H1 (cell line): Measurements from ENCODE around the gene POLR1G. TPM values are rescaled to one million over a fixed set of nuclear protein-coding genes. Genes with fewer than 3 reads are reported as not detected.

Experiments used
- CTCF ChIA-PET: fragments of 300-600 bp; sonication (Branson Sonifier 250); formaldehyde crosslinking; loops from one replicate; lab custom pipeline; 2021; ENCODE audit not compliant: partially characterized antibody; lab: Charles Lee
- POLR2A ChIA-PET: fragments of 300-600 bp; sonication (Branson Sonifier 250); formaldehyde crosslinking; loops from one replicate; lab custom pipeline; 2021; ENCODE audit warnings: inconsistent platforms; ENCODE audit not compliant: partially characterized antibody; lab: Charles Lee
- DNase-seq, 2 experiments: peaks; one replicate each; pipeline versions ENCODE4 v3.0.0 to v3.0.0-alpha.2; 2010 to 2022; ENCODE audit warnings: low spot score in 2 of 2, low read depth in 1 of 2, mixed read lengths in 1 of 2
- FAIRE-seq: peaks from 2 replicates; lab custom pipeline; 2011; peaks lifted over from hg19 to GRCh38; lab: Jason Lieb, UNC
- H2AFZ ChIP-seq: 2 replicates; pipeline ENCODE4 v1.8.1; 2012; ENCODE audit warnings: low read length, inconsistent platforms
- H2AK5ac ChIP-seq: 2 replicates; pipeline ENCODE4 v1.6.1; 2013; ENCODE audit warnings: low read depth, low read length
- H2BK120ac ChIP-seq: replicated peaks from 2 replicates; pipeline ENCODE3; 2013; ENCODE audit warnings: low read depth, low read length, inconsistent platforms
- H2BK12ac ChIP-seq: 2 replicates; pipeline ENCODE4 v1.6.1; 2013; ENCODE audit warnings: low read depth, low read length
- H2BK15ac ChIP-seq: 2 replicates; pipeline ENCODE4 v1.6.1; 2013; ENCODE audit warnings: low read length
- H2BK20ac ChIP-seq: 2 replicates; pipeline ENCODE4 v1.6.1; 2013; ENCODE audit warnings: low read length
- H2BK5ac ChIP-seq: 2 replicates; pipeline ENCODE4 v1.6.1; 2013; ENCODE audit warnings: low read depth, low read length
- H3K14ac ChIP-seq: 2 replicates; pipeline ENCODE4 v1.6.1; 2013; ENCODE audit warnings: inconsistent platforms; ENCODE audit not compliant: insufficient read length
- H3K18ac ChIP-seq: 2 replicates; pipeline ENCODE4 v1.6.1; 2013; ENCODE audit warnings: low read length; ENCODE audit errors: extremely low read depth
- H3K23ac ChIP-seq: 2 replicates; pipeline ENCODE4 v1.6.1; 2013; ENCODE audit warnings: inconsistent platforms; ENCODE audit not compliant: insufficient read length
- H3K23me2 ChIP-seq: 2 replicates; pipeline ENCODE4 v1.6.1; 2013; ENCODE audit warnings: low read depth, low read length
- H3K27ac ChIP-seq: 2 replicates; pipeline ENCODE4 v1.6.1; 2011; ENCODE audit warnings: low read depth, low read length, inconsistent platforms
- H3K27me3 ChIP-seq, 4 experiments: replicated peaks in 1 of 4; 1 replicate in 1 of 4; 2 replicates in 3 of 4; pipeline versions ENCODE4 v1.6.1 to v1.8.1; 2011 to 2013; ENCODE audit warnings: low read length in 3 of 4, mild to moderate bottlenecking in 3 of 4, inconsistent platforms in 2 of 4, mixed read lengths in 2 of 4, moderate library complexity in 1 of 4; ENCODE audit not compliant: control insufficient read depth in 3 of 4, insufficient read depth in 3 of 4; ENCODE audit errors: extremely low read depth in 1 of 4
- H3K36me3 ChIP-seq, 4 experiments: 2 replicates each; pipeline versions ENCODE4 v1.6.1 to v1.8.1; 2011 to 2013; ENCODE audit warnings: mild to moderate bottlenecking in 4 of 4, low read length in 3 of 4, moderate library complexity in 2 of 4, control low read depth in 1 of 4, inconsistent platforms in 1 of 4; ENCODE audit not compliant: insufficient read depth in 4 of 4, control insufficient read depth in 2 of 4
- H3K4ac ChIP-seq: replicated peaks from 2 replicates; pipeline ENCODE3; 2013; ENCODE audit warnings: low read length, low read depth, mixed read lengths, inconsistent platforms; ENCODE audit not compliant: insufficient read length
- H3K4me1 ChIP-seq, 4 experiments: replicated peaks in 1 of 4; 1 replicate in 1 of 4; 2 replicates in 3 of 4; pipeline versions ENCODE4 v1.6.1 to v1.8.1; 2011 to 2013; ENCODE audit warnings: low read length in 3 of 4, inconsistent platforms in 2 of 4, mixed read lengths in 1 of 4; ENCODE audit not compliant: insufficient read depth in 4 of 4, control insufficient read depth in 3 of 4
- H3K4me2 ChIP-seq, 2 experiments: 2 replicates each; pipeline versions ENCODE4 v1.6.1 to v1.8.1; 2011 to 2013; ENCODE audit warnings: low read depth in 2 of 2, low read length in 2 of 2, control low read depth in 1 of 2, inconsistent platforms in 1 of 2, mild to moderate bottlenecking in 1 of 2; ENCODE audit not compliant: insufficient read depth in 1 of 2
- H3K4me3 ChIP-seq, 4 experiments: fragments of 200-600, 300-600 bp in 1 of 4; sonication (generic), shearing (Covaris generic), sonication (Bioruptor Twin) in 1 of 4; 2 replicates each; pipeline versions ENCODE4 v1.5.1 to v1.8.1; 2011 to 2016; ENCODE audit warnings: low read length in 4 of 4, low read depth in 3 of 4, control low read depth in 2 of 4, inconsistent platforms in 2 of 4, mild to moderate bottlenecking in 2 of 4, mixed read lengths in 1 of 4, moderate library complexity in 1 of 4; ENCODE audit not compliant: insufficient read depth in 2 of 4; ENCODE audit errors: extremely low read depth in 1 of 4
- H3K56ac ChIP-seq: replicated peaks from 2 replicates; pipeline ENCODE3; 2013; ENCODE audit warnings: low read depth, mild to moderate bottlenecking, mixed read lengths, low read length, inconsistent platforms; ENCODE audit not compliant: insufficient read length
- H3K79me1 ChIP-seq: 2 replicates; pipeline ENCODE4 v1.6.1; 2013; ENCODE audit warnings: low read depth, low read length, control low read depth
- H3K79me2 ChIP-seq, 2 experiments: 2 replicates each; pipeline versions ENCODE4 v1.6.1 to v1.8.1; 2012 to 2013; ENCODE audit warnings: low read length in 2 of 2, mild to moderate bottlenecking in 2 of 2, inconsistent platforms in 1 of 2; ENCODE audit not compliant: insufficient read depth in 2 of 2, control insufficient read depth in 1 of 2
- H3K9ac ChIP-seq, 4 experiments: replicated peaks in 1 of 4; 1 replicate in 1 of 4; 2 replicates in 3 of 4; pipeline versions ENCODE4 v1.6.1 to v1.8.1; 2011 to 2013; ENCODE audit warnings: low read depth in 3 of 4, low read length in 3 of 4, control low read depth in 2 of 4, mild to moderate bottlenecking in 2 of 4, moderate library complexity in 2 of 4, inconsistent platforms in 1 of 4; ENCODE audit errors: extremely low read depth in 1 of 4
- H3K9me3 ChIP-seq, 2 experiments: 2 replicates each; pipeline versions ENCODE4 v1.6.1 to v1.8.1; 2012 to 2013; ENCODE audit warnings: mild to moderate bottlenecking in 2 of 2, moderate library complexity in 2 of 2, control low read depth in 1 of 2, inconsistent platforms in 1 of 2, low read depth in 1 of 2, low read length in 1 of 2, mixed read lengths in 1 of 2; ENCODE audit not compliant: insufficient read depth in 2 of 2
- H4K20me1 ChIP-seq, 2 experiments: replicated peaks in 1 of 2; 2 replicates each; pipeline versions ENCODE3 to v1.8.1; 2011 to 2013; ENCODE audit warnings: inconsistent platforms in 2 of 2, low read length in 2 of 2, mild to moderate bottlenecking in 1 of 2; ENCODE audit not compliant: insufficient read depth in 2 of 2, control insufficient read depth in 1 of 2
- H4K5ac ChIP-seq: 2 replicates; pipeline ENCODE4 v1.6.1; 2013; ENCODE audit warnings: low read length, low read depth, mixed read lengths, inconsistent platforms; ENCODE audit not compliant: insufficient read length
- H4K8ac ChIP-seq: 2 replicates; pipeline ENCODE4 v1.8.0; 2013; ENCODE audit warnings: mild to moderate bottlenecking, moderate library complexity, low read length, inconsistent platforms; ENCODE audit not compliant: insufficient read depth; ENCODE audit errors: extremely low read depth
- H4K91ac ChIP-seq: replicated peaks from 2 replicates; pipeline ENCODE3; 2013; ENCODE audit warnings: low read length, mixed read lengths, inconsistent platforms; ENCODE audit not compliant: insufficient read length
- ASH2L ChIP-seq: fragments of 200-600, 300-600 bp; sonication (generic); IDR thresholded peaks from one replicate; pipeline ENCODE4 v1.7.1; 2017; ENCODE audit warnings: low read length
- CREB1 ChIP-seq: IDR thresholded peaks from 2 replicates; pipeline ENCODE4 v1.6.1; 2012; ENCODE audit warnings: inconsistent platforms
- FOSL1 ChIP-seq: IDR thresholded peaks from 2 replicates; pipeline ENCODE4 v1.6.1; 2011; ENCODE audit warnings: mild to moderate bottlenecking, low read depth, low read length, moderate library complexity; ENCODE audit not compliant: insufficient read depth
- GTF2F1 ChIP-seq: IDR thresholded peaks from 2 replicates; pipeline ENCODE4 v1.6.1; 2012; ENCODE audit warnings: low read depth, low read length, improper control_type of control experiment, borderline replicate concordance
- KDM4A ChIP-seq: IDR thresholded peaks from one replicate; pipeline ENCODE4 v1.7.1; 2012; ENCODE audit warnings: low read depth, mild to moderate bottlenecking, moderate library complexity, low read length, inconsistent platforms; ENCODE audit not compliant: severe bottlenecking
- RFX5 ChIP-seq: IDR thresholded peaks from 2 replicates; pipeline ENCODE4 v1.6.1; 2011; ENCODE audit warnings: low read depth, low read length, improper control_type of control experiment, borderline replicate concordance
- SIN3A ChIP-seq, 2 experiments: IDR thresholded peaks in 1 of 2; conservative IDR thresholded peaks in 1 of 2; 2 replicates each; pipeline ENCODE4 v1.6.1; 2011 to 2012; ENCODE audit warnings: low read length in 2 of 2, improper control_type of control experiment in 1 of 2, low read depth in 1 of 2, mild to moderate bottlenecking in 1 of 2
- TAF1 ChIP-seq: IDR thresholded peaks from 2 replicates; pipeline ENCODE4 v1.6.1; 2011; ENCODE audit warnings: mild to moderate bottlenecking, low read depth, low read length
- USF2 ChIP-seq: IDR thresholded peaks from 2 replicates; pipeline ENCODE4 v1.6.1; 2011; ENCODE audit warnings: low read length, improper control_type of control experiment
- WGBS, 2 experiments: shearing (Covaris generic) in 1 of 2; methylation state at CpG; one replicate each; pipeline versions ENCODE4 v1.1.6 to v1.1.7; 2013 to 2015; ENCODE audit warnings: low lambda C conversion rate in 2 of 2, mixed read lengths in 2 of 2, inconsistent platforms in 1 of 2, low coverage in 1 of 2, missing lambda C conversion rate in 1 of 2; ENCODE audit not compliant: insufficient replicate concordance in 2 of 2, insufficient coverage in 1 of 2, insufficient read length in 1 of 2; ENCODE audit errors: extremely low coverage in 1 of 2, missing lambda C conversion rate in 1 of 2; 5-methylcytosine and 5-hydroxymethylcytosine counted together
- polyA plus RNA-seq, 7 experiments: library from polyadenylated mRNA; depleted of rRNA in 3 of 7; stranded (reverse) in 5 of 7; unstranded in 2 of 7; fragments of >200 nt in 5 of 7; fragments of 200-250 nt in 2 of 7; gene quantifications; 1 replicate in 5 of 7; 2 replicates in 1 of 7; 4 replicates in 1 of 7; pipeline versions ENCODE4 v1.2.1 to v1.2.3, GENCODE V29; 2011 to 2013; ENCODE audit warnings: missing spikeins in 2 of 7, mixed read lengths in 2 of 7
- total RNA-seq: library from RNA; stranded (reverse); fragmentation: NEBNext Ultra II Directional; extraction: Animal tissue kit (Norgen Biotek cat#: 25700); gene quantifications from 2 replicates; pipeline ENCODE4 v1.2.1, GENCODE V29; 2021

The POLR1G gene
- total and polyA plus RNA-seq, 2 of the 8 experiments (the other 6 are each of a cell fraction or from before 2014, with no cell fraction given) = 16.8 to 34.8 TPM

- Histone ChIP-seq H4K5ac (peak overlapping the region; percentile 49), H3K9ac (peak overlapping the region in 3 of 4 experiments; percentile 97 to 98 (median 98); a peak in 6 of 7 replicates), H3K4me2 (peak overlapping the region; percentile 92 to 97), H3K18ac (peak overlapping the region; percentile 97), H3K79me1 (peaks cover 9% of the 10 kb centered on the region; the same call in 1 of the 2 replicates), H2AFZ (peak overlapping the region; percentile 87), H3K23ac (no peak overlapping the region), H3K9me3 (no peaks in the 10 kb centered on the region), H3K79me2 (peaks cover 0 to 8% of the 10 kb centered on the region in 2 experiments; a peak in 1 of 4 replicates), H3K14ac (no peak overlapping the region), H2BK20ac (no peak overlapping the region), H3K4ac (peak overlapping the region; percentile 78), H2AK5ac (peak overlapping the region; percentile 95), H4K8ac (peak overlapping the region; percentile 93), H3K27ac (peak overlapping the region; percentile 99), H3K4me1 (peaks cover 3 to 21% (median 11%) of the 10 kb centered on the region in 4 experiments; a peak in 5 of 7 replicates), H2BK15ac (peak overlapping the region; percentile 88; the same call in 1 of the 2 replicates), H2BK5ac (peak overlapping the region; percentile 99), H3K4me3 (peak overlapping the region; percentile 69 to 96 (median 91)), H3K36me3 (peaks cover 0 to under 1% (median 0%) of the 10 kb centered on the region in 4 experiments; a peak in 3 of 8 replicates), H3K56ac (peak overlapping the region; percentile 65), H4K91ac (peak overlapping the region; percentile 81), H2BK120ac (no peak overlapping the region), H3K27me3 (peaks cover 0 to 5% (median 2%) of the 10 kb centered on the region in 4 experiments; a peak in 2 of 7 replicates), H3K23me2 (peaks cover 19% of the 10 kb centered on the region), H2BK12ac (peak overlapping the region; percentile 97), H4K20me1 (peaks cover 0 to 6% of the 10 kb centered on the region in 2 experiments)
- no peak for FAIRE-seq
- ChIA-PET POLR2A (interaction anchor here (0.6 to 2.1 kb wide), 22 partner anchors 9 to 94 kb away, joined by 3 to 17 read pairs (median 4); partner anchors contain the start of gene ERCC1), CTCF (interaction anchor here (1.0 to 6.6 kb wide), 5 partner anchors 11 to 73 kb away, joined by 4 to 41 read pairs (median 8); no protein-coding TSS in a partner anchor)
- DNase-seq = peak in 1 of 2 experiments; percentile 93
- 1% methylated on average over 43 of the region's 48 CpGs; no CpG with 5 or more reads in 1 of the 2 experiments for WGBS, 2 experiments
- TF ChIP-seq GTF2F1 = no peak
- TF ChIP-seq KDM4A = peak; percentile 60
- no peak for TF ChIP-seq CREB1
- TF ChIP-seq TAF1 = no peak
- no peak for TF ChIP-seq FOSL1
- TF ChIP-seq RFX5 = no peak
- peak in 1 of 2 experiments; percentile 60; a peak in 2 of 4 replicates for TF ChIP-seq SIN3A (conservative IDR thresholded peaks at IDR 0.05 in 1 of 2, IDR thresholded peaks at IDR 0.05 in 1 of 2; ENCODE audit: low read depth in 1 of 2, low read length in 2 of 2)
- TF ChIP-seq ASH2L = no peak
- TF ChIP-seq USF2 = peak; percentile 7; the same call in 1 of the 2 replicates
Measured at GRCh38 chr19:45405435-45406225, 814 bp upstream of the POLR1G start.
